Measurements from ENCODE around the gene ACAD9.

DNA sequence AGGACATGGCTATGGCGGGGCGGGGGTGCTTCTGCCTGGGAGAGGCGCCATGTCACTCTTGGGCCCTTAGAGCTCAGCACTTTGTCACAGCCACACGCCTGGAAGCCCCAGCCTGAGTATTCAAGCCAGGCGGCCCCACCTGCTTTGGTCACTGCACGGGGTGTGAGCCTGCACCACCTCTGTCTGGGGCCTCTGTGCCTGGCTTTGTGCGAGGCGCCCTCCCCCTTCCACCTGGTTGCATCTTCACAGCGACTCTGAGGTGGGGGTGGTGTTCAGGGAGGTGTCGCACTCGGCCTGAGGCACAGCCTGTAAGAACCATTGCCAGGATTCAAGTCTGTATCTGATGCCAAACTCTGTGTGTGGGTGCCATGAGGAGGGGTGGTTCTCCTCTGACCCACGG, 24.1 kb downstream of the ACAD9 start:
- TF ChIP-seq, protein P1, sequence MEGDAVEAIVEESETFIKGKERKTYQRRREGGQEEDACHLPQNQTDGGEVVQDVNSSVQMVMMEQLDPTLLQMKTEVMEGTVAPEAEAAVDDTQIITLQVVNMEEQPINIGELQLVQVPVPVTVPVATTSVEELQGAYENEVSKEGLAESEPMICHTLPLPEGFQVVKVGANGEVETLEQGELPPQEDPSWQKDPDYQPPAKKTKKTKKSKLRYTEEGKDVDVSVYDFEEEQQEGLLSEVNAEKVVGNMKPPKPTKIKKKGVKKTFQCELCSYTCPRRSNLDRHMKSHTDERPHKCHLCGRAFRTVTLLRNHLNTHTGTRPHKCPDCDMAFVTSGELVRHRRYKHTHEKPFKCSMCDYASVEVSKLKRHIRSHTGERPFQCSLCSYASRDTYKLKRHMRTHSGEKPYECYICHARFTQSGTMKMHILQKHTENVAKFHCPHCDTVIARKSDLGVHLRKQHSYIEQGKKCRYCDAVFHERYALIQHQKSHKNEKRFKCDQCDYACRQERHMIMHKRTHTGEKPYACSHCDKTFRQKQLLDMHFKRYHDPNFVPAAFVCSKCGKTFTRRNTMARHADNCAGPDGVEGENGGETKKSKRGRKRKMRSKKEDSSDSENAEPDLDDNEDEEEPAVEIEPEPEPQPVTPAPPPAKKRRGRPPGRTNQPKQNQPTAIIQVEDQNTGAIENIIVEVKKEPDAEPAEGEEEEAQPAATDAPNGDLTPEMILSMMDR (IDR thresholded peaks at IDR 0.05), result no peak
- TF ChIP-seq POLR2A (IDR thresholded peaks at IDR 0.05) (no peak), EP300 (IDR thresholded peaks at IDR 0.05) (no peak), POLR2AphosphoS5 (IDR thresholded peaks at IDR 0.05) (no peak)

All from sigmoid colon (tissue), 4 donors.